GM19239 (cell line): Measurements from ENCODE around the gene AP1AR.
A peak's percentile ranks its signal among the peaks of the same experiment; 100 is the strongest.
"Not testable (repeated sequence)": the region's sequence is repeated elsewhere in the genome, so short reads cannot be mapped to it uniquely, and the experiment has no call there.

Experiments used
- DNase-seq: peaks from one replicate; pipeline ENCODE4 v3.0.0; 2011; ENCODE audit warnings: low spot score; ENCODE audit not compliant: insufficient read length
- FAIRE-seq: peaks from 2 replicates; lab custom pipeline; 2011; peaks lifted over from hg19 to GRCh38; lab: Jason Lieb, UNC

Gene AP1AR

GRCh38 chr4:112302320-112303274 is 71.0 kb downstream of the AP1AR start:
- FAIRE-seq: peak; percentile 74

GRCh38 chr4:112305477-112305876 is 73.9 kb downstream of the AP1AR start:
- not testable (repeated sequence) for DNase-seq, FAIRE-seq

More at GRCh38 chr4:112302320-112303274, 71.0 kb downstream of the AP1AR start:
- DNase-seq: no peak

GRCh38 chr4:112309263-112309791 is 77.7 kb downstream of the AP1AR start:
- DNase-seq, FAIRE-seq: not testable (repeated sequence)

GRCh38 chr4:112311516-112311915 is 79.9 kb downstream of the AP1AR start:
- DNase-seq: no peak
- peak; percentile 86 for FAIRE-seq

- DNase-seq (peak; percentile 35), FAIRE-seq (peak; percentile 100)
Measured at GRCh38 chr4:112312610-112313239, 81.1 kb downstream of the AP1AR start.

GRCh38 chr4:112315446-112315845 is 83.9 kb downstream of the AP1AR start:
- DNase-seq (no peak), FAIRE-seq (peak; percentile 76)

GRCh38 chr4:112316360-112316759 is 84.8 kb downstream of the AP1AR start:
- no peak for DNase-seq
- FAIRE-seq: no peak

GRCh38 chr4:112318239-112319142 is 86.9 kb downstream of the AP1AR start:
- DNase-seq (no peak), FAIRE-seq (peak; percentile 92)
